H1 (cell line): Measurements from ENCODE around the gene CCDC174. TPM values are rescaled to one million over a fixed set of nuclear protein-coding genes. Genes with fewer than 3 reads are reported as not detected.

Experiments used
- CTCF ChIA-PET: fragments of 300-600 bp; sonication (Branson Sonifier 250); formaldehyde crosslinking; loops from one replicate; lab custom pipeline; 2021; ENCODE audit not compliant: partially characterized antibody; lab: Charles Lee
- POLR2A ChIA-PET: fragments of 300-600 bp; sonication (Branson Sonifier 250); formaldehyde crosslinking; loops from one replicate; lab custom pipeline; 2021; ENCODE audit warnings: inconsistent platforms; ENCODE audit not compliant: partially characterized antibody; lab: Charles Lee
- DNase-seq, 2 experiments: peaks; one replicate each; pipeline versions ENCODE4 v3.0.0 to v3.0.0-alpha.2; 2010 to 2022; ENCODE audit warnings: low spot score in 2 of 2, low read depth in 1 of 2, mixed read lengths in 1 of 2
- FAIRE-seq: peaks from 2 replicates; lab custom pipeline; 2011; peaks lifted over from hg19 to GRCh38; lab: Jason Lieb, UNC
- H2AFZ ChIP-seq: 2 replicates; pipeline ENCODE4 v1.8.1; 2012; ENCODE audit warnings: low read length, inconsistent platforms
- H2AK5ac ChIP-seq: 2 replicates; pipeline ENCODE4 v1.6.1; 2013; ENCODE audit warnings: low read depth, low read length
- H2BK120ac ChIP-seq: replicated peaks from 2 replicates; pipeline ENCODE3; 2013; ENCODE audit warnings: low read depth, low read length, inconsistent platforms
- H2BK12ac ChIP-seq: 2 replicates; pipeline ENCODE4 v1.6.1; 2013; ENCODE audit warnings: low read depth, low read length
- H2BK15ac ChIP-seq: 2 replicates; pipeline ENCODE4 v1.6.1; 2013; ENCODE audit warnings: low read length
- H2BK20ac ChIP-seq: 2 replicates; pipeline ENCODE4 v1.6.1; 2013; ENCODE audit warnings: low read length
- H2BK5ac ChIP-seq: 2 replicates; pipeline ENCODE4 v1.6.1; 2013; ENCODE audit warnings: low read depth, low read length
- H3K14ac ChIP-seq: 2 replicates; pipeline ENCODE4 v1.6.1; 2013; ENCODE audit warnings: inconsistent platforms; ENCODE audit not compliant: insufficient read length
- H3K18ac ChIP-seq: 2 replicates; pipeline ENCODE4 v1.6.1; 2013; ENCODE audit warnings: low read length; ENCODE audit errors: extremely low read depth
- H3K23ac ChIP-seq: 2 replicates; pipeline ENCODE4 v1.6.1; 2013; ENCODE audit warnings: inconsistent platforms; ENCODE audit not compliant: insufficient read length
- H3K23me2 ChIP-seq: 2 replicates; pipeline ENCODE4 v1.6.1; 2013; ENCODE audit warnings: low read depth, low read length
- H3K27ac ChIP-seq: 2 replicates; pipeline ENCODE4 v1.6.1; 2011; ENCODE audit warnings: low read depth, low read length, inconsistent platforms
- H3K27me3 ChIP-seq, 4 experiments: replicated peaks in 1 of 4; 1 replicate in 1 of 4; 2 replicates in 3 of 4; pipeline versions ENCODE4 v1.6.1 to v1.8.1; 2011 to 2013; ENCODE audit warnings: low read length in 3 of 4, mild to moderate bottlenecking in 3 of 4, inconsistent platforms in 2 of 4, mixed read lengths in 2 of 4, moderate library complexity in 1 of 4; ENCODE audit not compliant: control insufficient read depth in 3 of 4, insufficient read depth in 3 of 4; ENCODE audit errors: extremely low read depth in 1 of 4
- H3K36me3 ChIP-seq, 4 experiments: 2 replicates each; pipeline versions ENCODE4 v1.6.1 to v1.8.1; 2011 to 2013; ENCODE audit warnings: mild to moderate bottlenecking in 4 of 4, low read length in 3 of 4, moderate library complexity in 2 of 4, control low read depth in 1 of 4, inconsistent platforms in 1 of 4; ENCODE audit not compliant: insufficient read depth in 4 of 4, control insufficient read depth in 2 of 4
- H3K4ac ChIP-seq: replicated peaks from 2 replicates; pipeline ENCODE3; 2013; ENCODE audit warnings: low read length, low read depth, mixed read lengths, inconsistent platforms; ENCODE audit not compliant: insufficient read length
- H3K4me1 ChIP-seq, 4 experiments: replicated peaks in 1 of 4; 1 replicate in 1 of 4; 2 replicates in 3 of 4; pipeline versions ENCODE4 v1.6.1 to v1.8.1; 2011 to 2013; ENCODE audit warnings: low read length in 3 of 4, inconsistent platforms in 2 of 4, mixed read lengths in 1 of 4; ENCODE audit not compliant: insufficient read depth in 4 of 4, control insufficient read depth in 3 of 4
- H3K4me2 ChIP-seq, 2 experiments: 2 replicates each; pipeline versions ENCODE4 v1.6.1 to v1.8.1; 2011 to 2013; ENCODE audit warnings: low read depth in 2 of 2, low read length in 2 of 2, control low read depth in 1 of 2, inconsistent platforms in 1 of 2, mild to moderate bottlenecking in 1 of 2; ENCODE audit not compliant: insufficient read depth in 1 of 2
- H3K4me3 ChIP-seq, 4 experiments: fragments of 200-600, 300-600 bp in 1 of 4; sonication (generic), shearing (Covaris generic), sonication (Bioruptor Twin) in 1 of 4; 2 replicates each; pipeline versions ENCODE4 v1.5.1 to v1.8.1; 2011 to 2016; ENCODE audit warnings: low read length in 4 of 4, low read depth in 3 of 4, control low read depth in 2 of 4, inconsistent platforms in 2 of 4, mild to moderate bottlenecking in 2 of 4, mixed read lengths in 1 of 4, moderate library complexity in 1 of 4; ENCODE audit not compliant: insufficient read depth in 2 of 4; ENCODE audit errors: extremely low read depth in 1 of 4
- H3K56ac ChIP-seq: replicated peaks from 2 replicates; pipeline ENCODE3; 2013; ENCODE audit warnings: low read depth, mild to moderate bottlenecking, mixed read lengths, low read length, inconsistent platforms; ENCODE audit not compliant: insufficient read length
- H3K79me1 ChIP-seq: 2 replicates; pipeline ENCODE4 v1.6.1; 2013; ENCODE audit warnings: low read depth, low read length, control low read depth
- H3K79me2 ChIP-seq, 2 experiments: 2 replicates each; pipeline versions ENCODE4 v1.6.1 to v1.8.1; 2012 to 2013; ENCODE audit warnings: low read length in 2 of 2, mild to moderate bottlenecking in 2 of 2, inconsistent platforms in 1 of 2; ENCODE audit not compliant: insufficient read depth in 2 of 2, control insufficient read depth in 1 of 2
- H3K9ac ChIP-seq, 4 experiments: replicated peaks in 1 of 4; 1 replicate in 1 of 4; 2 replicates in 3 of 4; pipeline versions ENCODE4 v1.6.1 to v1.8.1; 2011 to 2013; ENCODE audit warnings: low read depth in 3 of 4, low read length in 3 of 4, control low read depth in 2 of 4, mild to moderate bottlenecking in 2 of 4, moderate library complexity in 2 of 4, inconsistent platforms in 1 of 4; ENCODE audit errors: extremely low read depth in 1 of 4
- H3K9me3 ChIP-seq, 2 experiments: 2 replicates each; pipeline versions ENCODE4 v1.6.1 to v1.8.1; 2012 to 2013; ENCODE audit warnings: mild to moderate bottlenecking in 2 of 2, moderate library complexity in 2 of 2, control low read depth in 1 of 2, inconsistent platforms in 1 of 2, low read depth in 1 of 2, low read length in 1 of 2, mixed read lengths in 1 of 2; ENCODE audit not compliant: insufficient read depth in 2 of 2
- H4K20me1 ChIP-seq, 2 experiments: replicated peaks in 1 of 2; 2 replicates each; pipeline versions ENCODE3 to v1.8.1; 2011 to 2013; ENCODE audit warnings: inconsistent platforms in 2 of 2, low read length in 2 of 2, mild to moderate bottlenecking in 1 of 2; ENCODE audit not compliant: insufficient read depth in 2 of 2, control insufficient read depth in 1 of 2
- H4K5ac ChIP-seq: 2 replicates; pipeline ENCODE4 v1.6.1; 2013; ENCODE audit warnings: low read length, low read depth, mixed read lengths, inconsistent platforms; ENCODE audit not compliant: insufficient read length
- H4K8ac ChIP-seq: 2 replicates; pipeline ENCODE4 v1.8.0; 2013; ENCODE audit warnings: mild to moderate bottlenecking, moderate library complexity, low read length, inconsistent platforms; ENCODE audit not compliant: insufficient read depth; ENCODE audit errors: extremely low read depth
- H4K91ac ChIP-seq: replicated peaks from 2 replicates; pipeline ENCODE3; 2013; ENCODE audit warnings: low read length, mixed read lengths, inconsistent platforms; ENCODE audit not compliant: insufficient read length
- RBBP5 ChIP-seq: IDR thresholded peaks from 2 replicates; pipeline ENCODE4 v1.7.1; 2012; ENCODE audit warnings: low read depth, mild to moderate bottlenecking, inconsistent platforms, low read length, moderate library complexity, borderline replicate concordance
- whole genome bisulfite sequencing, 2 experiments: shearing (Covaris generic) in 1 of 2; methylation state at CpG; one replicate each; pipeline versions ENCODE4 v1.1.6 to v1.1.7; 2013 to 2015; ENCODE audit warnings: low lambda C conversion rate in 2 of 2, mixed read lengths in 2 of 2, inconsistent platforms in 1 of 2, low coverage in 1 of 2, missing lambda C conversion rate in 1 of 2; ENCODE audit not compliant: insufficient replicate concordance in 2 of 2, insufficient coverage in 1 of 2, insufficient read length in 1 of 2; ENCODE audit errors: extremely low coverage in 1 of 2, missing lambda C conversion rate in 1 of 2; 5-methylcytosine and 5-hydroxymethylcytosine counted together
- polyA plus RNA-seq, 7 experiments: library from polyadenylated mRNA; depleted of rRNA in 3 of 7; stranded (reverse) in 5 of 7; unstranded in 2 of 7; fragments of >200 nt in 5 of 7; fragments of 200-250 nt in 2 of 7; gene quantifications; 1 replicate in 5 of 7; 2 replicates in 1 of 7; 4 replicates in 1 of 7; pipeline versions ENCODE4 v1.2.1 to v1.2.3, GENCODE V29; 2011 to 2013; ENCODE audit warnings: missing spikeins in 2 of 7, mixed read lengths in 2 of 7
- total RNA-seq: library from RNA; stranded (reverse); fragmentation: NEBNext Ultra II Directional; extraction: Animal tissue kit (Norgen Biotek cat#: 25700); gene quantifications from 2 replicates; pipeline ENCODE4 v1.2.1, GENCODE V29; 2021

CCDC174 gene
- total and polyA plus RNA-seq, 2 of the 8 experiments (the other 6 are each of a cell fraction or from before 2014, with no cell fraction given), result 3.5 to 11.9 TPM

- FAIRE-seq (no peak), DNase-seq (no peak)
- H3K79me2 ChIP-seq, result no peaks in the 10 kb centered on the region
- H4K91ac ChIP-seq, result no peak overlapping the region
- no peak overlapping the region for H3K14ac ChIP-seq
- no peak overlapping the region for H3K27ac ChIP-seq
- H3K4ac ChIP-seq, result no peak overlapping the region
- H3K4me1 ChIP-seq, result no peaks in the 10 kb centered on the region
- H2BK20ac ChIP-seq, result no peak overlapping the region
- H3K9ac ChIP-seq, result no peak overlapping the region
- H3K23ac ChIP-seq, result no peak overlapping the region
- ChIA-PET CTCF (interaction anchor here (0.6 to 1.8 kb wide), 2 partner anchors 9 to 587 kb away, joined by 4 read pairs; no protein-coding TSS in a partner anchor), POLR2A (interaction anchor here (0.9 kb wide), 1 partner anchor 34 kb away, joined by 4 read pairs; no protein-coding TSS in a partner anchor)
- H3K36me3 ChIP-seq, result no peaks in the 10 kb centered on the region
- no peak overlapping the region for H2BK5ac ChIP-seq
- no peak overlapping the region for H3K56ac ChIP-seq
- H2BK12ac ChIP-seq, result no peak overlapping the region
- no peak overlapping the region for H4K5ac ChIP-seq
- no peak overlapping the region for H4K8ac ChIP-seq
- H2BK15ac ChIP-seq, result no peak overlapping the region
- no peak overlapping the region for H3K4me2 ChIP-seq
- TF ChIP-seq RBBP5, result no peak
- 69% methylated on average over 2 of the region's 2 CpGs; no CpG with 5 or more reads in 1 of the 2 experiments for WGBS, 2 experiments
- no peak overlapping the region for H3K18ac ChIP-seq
- H3K9me3 ChIP-seq, result no peaks in the 10 kb centered on the region
- H3K4me3 ChIP-seq, result no peak overlapping the region
- H4K20me1 ChIP-seq, result no peaks in the 10 kb centered on the region
- no peak overlapping the region for H2BK120ac ChIP-seq
- H3K23me2 ChIP-seq, result no peaks in the 10 kb centered on the region
- H3K79me1 ChIP-seq, result no peaks in the 10 kb centered on the region
- no peaks in the 10 kb centered on the region; a peak in 2 of 7 replicates for H3K27me3 ChIP-seq
- H2AK5ac ChIP-seq, result no peak overlapping the region
- H2AFZ ChIP-seq, result no peak overlapping the region
These were observed 10.8 kb upstream of the CCDC174 start for GRCh38 chr3:14640734-14641133.
